DOHH2 (cell line): ENCODE data around the gene BRSK2.

Source experiments
- H3F3A ChIP-seq: fragments of 200-600 bp; sonication (generic), shearing (Covaris generic); 2 replicates; pipeline ENCODE4 v1.6.0; 2016; ENCODE audit warnings: antibody characterized with exemption, mild to moderate bottlenecking; ENCODE audit not compliant: control insufficient read depth, insufficient read depth
- H3K27ac ChIP-seq: fragments of 200-600 bp; sonication (generic); 2 replicates; pipeline ENCODE4 v1.5.1; 2014; ENCODE audit warnings: low read depth, mild to moderate bottlenecking, low read length, moderate library complexity
- H3K27me3 ChIP-seq: fragments of 200-600 bp; sonication (generic); 2 replicates; pipeline ENCODE4 v1.6.1; 2014; ENCODE audit warnings: mild to moderate bottlenecking, low read length, mixed read lengths; ENCODE audit not compliant: control insufficient read depth
- H3K36me3 ChIP-seq: fragments of 200-600 bp; sonication (generic); 2 replicates; pipeline ENCODE4 v1.6.1; 2014; ENCODE audit warnings: mild to moderate bottlenecking, low read length, moderate library complexity, mixed read lengths; ENCODE audit not compliant: control insufficient read depth
- H3K4me1 ChIP-seq: fragments of 200-600 bp; sonication (generic); 2 replicates; pipeline ENCODE4 v1.6.1; 2014; ENCODE audit warnings: mild to moderate bottlenecking, low read length, mixed read lengths; ENCODE audit not compliant: control insufficient read depth
- H3K4me2 ChIP-seq: fragments of 200-600 bp; sonication (generic); 2 replicates; pipeline ENCODE4 v1.6.0; 2014; ENCODE audit warnings: mild to moderate bottlenecking, low read length, moderate library complexity
- H3K4me3 ChIP-seq: fragments of 200-600 bp; sonication (generic); 2 replicates; pipeline ENCODE4 v1.5.1; 2014; ENCODE audit warnings: mild to moderate bottlenecking, low read length, mixed read lengths
- H3K79me2 ChIP-seq: fragments of 200-600 bp; sonication (generic); 2 replicates; pipeline ENCODE4 v1.6.1; 2014; ENCODE audit warnings: mild to moderate bottlenecking, low read length, mixed read lengths; ENCODE audit not compliant: control insufficient read depth
- H3K9me2 ChIP-seq: fragments of 200-600 bp; sonication (generic); replicated peaks from 2 replicates; pipeline ENCODE4 v1.6.1; 2014; ENCODE audit warnings: mild to moderate bottlenecking, low read length, mixed read lengths; ENCODE audit not compliant: control insufficient read depth
- H3K9me3 ChIP-seq: fragments of 200-600 bp; sonication (generic); 2 replicates; pipeline ENCODE4 v1.6.1; 2014; ENCODE audit warnings: antibody characterized with exemption, low read length, mixed read lengths; ENCODE audit not compliant: control insufficient read depth, insufficient read depth
- H4K20me1 ChIP-seq: fragments of 200-600 bp; sonication (generic); 2 replicates; pipeline ENCODE4 v1.6.0; 2014; ENCODE audit warnings: low read depth, mild to moderate bottlenecking, antibody characterized with exemption, low read length, moderate library complexity; ENCODE audit not compliant: control insufficient read depth, insufficient read depth
- EZH2phosphoT487 ChIP-seq: fragments of 200-600 bp; sonication (generic); IDR thresholded peaks from 2 replicates; pipeline ENCODE4 v1.6.1; 2017; ENCODE audit warnings: borderline replicate concordance, mild to moderate bottlenecking, antibody characterized with exemption, low read length, moderate library complexity, mixed read lengths
- TF ChIP-seq, protein P1 (sequence below): fragments of 200-600 bp; sonication (generic); IDR thresholded peaks from one replicate; pipeline ENCODE4 v1.5.1; 2014; ENCODE audit warnings: antibody characterized with exemption, mild to moderate bottlenecking, low read depth, low read length; ENCODE audit not compliant: poor library complexity, severe bottlenecking

The BRSK2 gene

DNA sequence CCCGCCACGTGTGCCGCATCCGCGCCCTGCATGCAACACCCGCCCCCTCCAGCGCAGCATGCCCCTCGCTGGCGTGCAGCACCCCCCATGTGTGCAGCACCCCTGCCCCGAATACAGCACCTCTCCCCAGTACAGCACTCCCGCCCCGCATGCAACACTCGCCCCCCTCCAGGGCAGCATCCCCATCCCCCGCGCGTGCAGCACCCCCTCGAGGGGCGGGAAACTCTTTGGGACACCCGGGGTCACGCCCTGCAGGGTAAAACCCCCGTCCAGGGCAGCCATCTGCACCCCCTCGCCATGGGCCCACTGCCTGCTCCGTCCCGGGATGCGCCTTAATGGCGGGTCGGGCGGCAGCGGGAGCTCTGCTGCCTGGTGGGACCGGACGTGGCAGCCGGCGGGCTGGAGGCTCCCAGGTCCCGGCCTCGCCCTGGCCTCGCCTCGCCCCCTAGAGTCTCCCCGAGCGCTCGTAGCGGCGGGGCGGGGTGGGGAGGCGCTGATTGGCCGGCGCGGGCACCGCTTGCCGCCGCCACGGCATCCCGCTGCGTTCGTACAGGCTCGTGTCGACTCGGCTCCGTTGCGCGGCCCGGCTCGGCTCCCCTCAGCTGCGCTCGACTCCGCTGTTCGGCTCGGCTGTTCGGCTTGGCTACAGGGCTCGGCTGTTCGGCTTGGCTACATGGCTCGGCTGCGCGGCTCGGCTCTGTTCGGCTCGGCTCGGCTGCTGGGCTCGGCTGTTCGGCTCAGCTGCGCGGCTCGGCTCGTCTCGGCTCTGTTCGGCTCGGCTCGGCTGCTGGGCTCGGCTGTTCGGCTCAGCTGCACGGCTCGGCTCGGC lies 417 bp upstream of the BRSK2 start:
- H3K4me1 ChIP-seq, result no peaks in the 10 kb centered on the region
- H3F3A ChIP-seq, result no peaks in the 10 kb centered on the region
- no peaks in the 10 kb centered on the region for H4K20me1 ChIP-seq
- no peaks in the 10 kb centered on the region for H3K27me3 ChIP-seq
- no peaks in the 10 kb centered on the region for H3K9me3 ChIP-seq
- no peak overlapping the region for H3K27ac ChIP-seq
- no peak for TF ChIP-seq EZH2phosphoT487
- TF ChIP-seq, protein P1, sequence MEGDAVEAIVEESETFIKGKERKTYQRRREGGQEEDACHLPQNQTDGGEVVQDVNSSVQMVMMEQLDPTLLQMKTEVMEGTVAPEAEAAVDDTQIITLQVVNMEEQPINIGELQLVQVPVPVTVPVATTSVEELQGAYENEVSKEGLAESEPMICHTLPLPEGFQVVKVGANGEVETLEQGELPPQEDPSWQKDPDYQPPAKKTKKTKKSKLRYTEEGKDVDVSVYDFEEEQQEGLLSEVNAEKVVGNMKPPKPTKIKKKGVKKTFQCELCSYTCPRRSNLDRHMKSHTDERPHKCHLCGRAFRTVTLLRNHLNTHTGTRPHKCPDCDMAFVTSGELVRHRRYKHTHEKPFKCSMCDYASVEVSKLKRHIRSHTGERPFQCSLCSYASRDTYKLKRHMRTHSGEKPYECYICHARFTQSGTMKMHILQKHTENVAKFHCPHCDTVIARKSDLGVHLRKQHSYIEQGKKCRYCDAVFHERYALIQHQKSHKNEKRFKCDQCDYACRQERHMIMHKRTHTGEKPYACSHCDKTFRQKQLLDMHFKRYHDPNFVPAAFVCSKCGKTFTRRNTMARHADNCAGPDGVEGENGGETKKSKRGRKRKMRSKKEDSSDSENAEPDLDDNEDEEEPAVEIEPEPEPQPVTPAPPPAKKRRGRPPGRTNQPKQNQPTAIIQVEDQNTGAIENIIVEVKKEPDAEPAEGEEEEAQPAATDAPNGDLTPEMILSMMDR, result no peak
- H3K36me3 ChIP-seq, result no peaks in the 10 kb centered on the region
- H3K9me2 ChIP-seq, result no peaks in the 10 kb centered on the region
- no peak overlapping the region for H3K4me3 ChIP-seq
- H3K4me2 ChIP-seq, result no peak overlapping the region
- no peaks in the 10 kb centered on the region for H3K79me2 ChIP-seq

DNA sequence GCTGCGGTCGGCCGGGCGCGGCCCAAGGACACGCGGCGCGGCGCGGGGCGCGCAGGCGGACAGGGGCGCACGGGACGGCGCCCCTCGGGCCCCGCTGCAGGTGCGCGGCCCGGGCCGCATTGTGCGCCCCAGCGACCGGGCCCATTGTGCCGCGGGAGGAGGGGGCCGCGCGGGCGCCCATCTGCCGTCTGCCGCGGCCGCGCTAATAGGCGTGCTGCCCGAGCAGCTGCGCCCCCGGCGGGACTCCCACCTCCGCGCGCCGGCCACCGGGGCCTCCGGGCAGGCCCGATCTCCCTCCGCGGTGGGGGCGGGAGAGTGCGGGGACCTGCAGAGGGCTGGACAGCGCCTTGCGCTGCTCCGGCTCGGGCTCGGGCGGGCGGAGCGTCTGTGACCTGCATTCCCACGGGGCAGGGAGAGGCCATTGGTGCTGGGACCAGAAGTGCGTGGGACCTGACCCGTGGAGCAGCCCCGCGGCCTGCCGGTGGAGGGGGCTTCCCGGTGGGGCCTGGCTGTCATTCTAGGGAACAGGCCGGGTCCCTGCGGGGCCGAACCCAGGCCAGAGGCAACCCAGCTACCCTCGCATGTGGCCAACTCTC lies 933 bp downstream of the BRSK2 start:
- Histone ChIP-seq H3K79me2 (no peaks in the 10 kb centered on the region), H3K9me2 (no peaks in the 10 kb centered on the region), H3K4me2 (no peak overlapping the region), H3K4me3 (no peak overlapping the region), H3K36me3 (no peaks in the 10 kb centered on the region), H3K27me3 (no peaks in the 10 kb centered on the region), H3K9me3 (no peaks in the 10 kb centered on the region), H4K20me1 (no peaks in the 10 kb centered on the region), H3F3A (no peaks in the 10 kb centered on the region), H3K4me1 (no peaks in the 10 kb centered on the region), H3K27ac (no peak overlapping the region)
- no peak for TF ChIP-seq EZH2phosphoT487
- TF ChIP-seq, protein P1, result no peak

DNA sequence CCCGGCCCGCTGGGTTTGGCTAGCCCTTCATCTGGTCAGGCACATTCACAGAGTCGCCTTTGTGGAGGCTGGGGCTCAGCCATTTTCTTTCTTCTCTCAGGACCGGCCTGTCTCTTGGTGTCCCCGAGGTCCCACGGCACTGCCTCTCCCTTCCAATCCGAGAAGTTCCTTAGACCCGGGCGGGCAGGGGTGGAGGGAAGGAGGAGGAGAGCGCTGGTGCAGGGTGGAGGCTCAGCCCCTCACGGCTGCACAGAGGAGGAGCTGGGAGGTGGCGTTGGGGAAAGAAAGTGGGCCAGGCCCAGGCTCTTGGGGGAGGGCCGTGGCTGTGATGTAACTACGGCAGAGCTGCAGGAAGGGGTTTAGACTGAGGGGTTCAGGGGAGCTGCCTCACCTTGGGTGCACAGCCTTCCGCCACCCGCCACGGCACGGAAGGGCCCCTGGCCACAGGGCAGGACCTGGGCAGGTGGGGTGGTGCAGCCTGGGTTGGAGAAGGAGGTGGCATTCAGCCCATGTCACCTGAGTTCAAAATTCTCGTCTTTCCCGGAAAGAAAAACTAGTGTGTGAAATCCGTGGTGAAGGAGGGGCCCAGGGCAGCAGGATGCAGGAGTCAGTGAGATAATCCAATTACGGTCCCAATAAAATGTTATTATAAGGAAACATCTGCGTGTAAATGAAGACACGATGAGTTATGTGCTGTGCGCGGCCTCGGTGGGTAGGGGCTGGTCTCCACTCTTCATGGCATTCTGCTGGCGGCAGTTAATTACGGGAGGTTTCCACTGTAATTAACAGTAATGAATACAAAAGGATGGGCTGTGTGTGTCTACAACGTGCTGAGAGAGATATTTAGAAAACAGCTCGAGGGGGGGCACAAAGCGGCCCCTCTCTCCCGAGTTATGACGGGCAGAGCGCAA lies 1.7 kb downstream of the BRSK2 start:
- H3K79me2 ChIP-seq, result no peaks in the 10 kb centered on the region
- H3K4me1 ChIP-seq, result no peaks in the 10 kb centered on the region
- no peaks in the 10 kb centered on the region for H3K27me3 ChIP-seq
- H4K20me1 ChIP-seq, result no peaks in the 10 kb centered on the region
- no peak overlapping the region for H3K27ac ChIP-seq
- H3K4me2 ChIP-seq, result no peak overlapping the region
- H3K9me2 ChIP-seq, result no peaks in the 10 kb centered on the region
- no peaks in the 10 kb centered on the region for H3F3A ChIP-seq
- H3K36me3 ChIP-seq, result no peaks in the 10 kb centered on the region
- no peak overlapping the region for H3K4me3 ChIP-seq
- TF ChIP-seq, protein P1, result no peak
- TF ChIP-seq EZH2phosphoT487, result no peak
- H3K9me3 ChIP-seq, result no peaks in the 10 kb centered on the region
